Neural progenitor cell (in vitro differentiated cells): ENCODE measurements around the gene SNAP29. TPM values are rescaled to one million over a fixed set of nuclear protein-coding genes. Genes with fewer than 3 reads are reported as not detected.

ENCODE experiments used
- DNase-seq: peaks from one replicate; pipeline ENCODE4 v3.0.0-alpha.2; 2016; ENCODE audit warnings: low spot score
- H2AFZ ChIP-seq: fragments of 200-600 bp; sonication (generic); replicated peaks from 2 replicates; pipeline ENCODE4 v1.6.1; 2016; ENCODE audit warnings: antibody characterized with exemption
- H3F3A ChIP-seq: fragments of 200-600 bp; sonication (generic); 2 replicates; pipeline ENCODE4 v1.6.1; 2016; ENCODE audit warnings: antibody characterized with exemption, low read depth
- H3K27ac ChIP-seq: fragments of 200-600 bp; sonication (generic); 2 replicates; pipeline ENCODE4 v1.5.1; 2016; ENCODE audit warnings: mild to moderate bottlenecking
- H3K27me3 ChIP-seq: fragments of 200-600 bp; sonication (generic); 2 replicates; pipeline ENCODE4 v1.6.1; 2016; ENCODE audit warnings: mild to moderate bottlenecking, moderate library complexity
- H3K36me3 ChIP-seq: fragments of 200-600 bp; sonication (generic); 2 replicates; pipeline ENCODE4 v1.5.1; 2016
- H3K4me1 ChIP-seq: fragments of 200-600 bp; sonication (generic); 2 replicates; pipeline ENCODE4 v1.6.1; 2016; ENCODE audit warnings: mixed run types
- H3K4me2 ChIP-seq: fragments of 200-600 bp; sonication (generic); 2 replicates; pipeline ENCODE4 v1.6.1; 2016
- H3K4me3 ChIP-seq: fragments of 200-600 bp; sonication (generic); 2 replicates; pipeline ENCODE4 v1.5.1; 2016
- H3K79me2 ChIP-seq: fragments of 200-600 bp; sonication (generic); 2 replicates; pipeline ENCODE4 v1.6.1; 2016; ENCODE audit warnings: low read depth
- H3K9ac ChIP-seq: fragments of 200-600 bp; sonication (generic); 2 replicates; pipeline ENCODE4 v1.6.1; 2016
- H3K9me3 ChIP-seq: fragments of 200-600 bp; sonication (generic); 2 replicates; pipeline ENCODE4 v1.5.1; 2016; ENCODE audit warnings: low read depth
- H4K20me1 ChIP-seq: fragments of 200-600 bp; sonication (generic); 2 replicates; pipeline ENCODE4 v1.6.1; 2016; ENCODE audit warnings: low read depth
- H3K27ac Mint-ChIP-seq: 3 replicates; pipeline ENCODE4 v1.8.0; 2021; ENCODE audit warnings: mixed read lengths
- H3K27me3 Mint-ChIP-seq: 2 replicates; pipeline ENCODE4 v1.8.0; 2022; ENCODE audit warnings: low read depth, mild to moderate bottlenecking, inconsistent platforms, moderate library complexity, mixed read lengths; ENCODE audit not compliant: insufficient read depth
- H3K36me3 Mint-ChIP-seq: 3 replicates; pipeline ENCODE4 v1.8.0; 2021; ENCODE audit warnings: mixed read lengths
- H3K4me1 Mint-ChIP-seq: 3 replicates; pipeline ENCODE4 v1.8.0; 2021; ENCODE audit warnings: mixed read lengths
- H3K4me3 Mint-ChIP-seq: 3 replicates; pipeline ENCODE4 v1.8.0; 2021; ENCODE audit warnings: mild to moderate bottlenecking, moderate library complexity, mixed read lengths
- H3K9me3 Mint-ChIP-seq: 3 replicates; pipeline ENCODE4 v1.8.0; 2020; ENCODE audit warnings: mixed read lengths
- EZH2 ChIP-seq: fragments of 200-600 bp; sonication (generic); IDR thresholded peaks from 2 replicates; pipeline ENCODE4 v1.6.1; 2017; ENCODE audit warnings: antibody characterized with exemption, mild to moderate bottlenecking, moderate library complexity
- EZH2phosphoT487 ChIP-seq: fragments of 200-600 bp; sonication (generic); IDR thresholded peaks from 2 replicates; pipeline ENCODE4 v1.6.1; 2017; ENCODE audit warnings: antibody characterized with exemption
- total RNA-seq: library from RNA; depleted of rRNA; stranded (reverse); fragments of >200 nt; gene quantifications from 2 replicates; pipeline ENCODE4 v1.2.3, GENCODE V29; 2015; ENCODE audit warnings: low replicate concordance
- TF ChIP-seq, protein P1 (sequence below): fragments of 200-600 bp; sonication (generic); IDR thresholded peaks from 2 replicates; pipeline ENCODE4 v1.5.1; 2017; ENCODE audit warnings: antibody characterized with exemption, mild to moderate bottlenecking

Gene SNAP29
- total RNA-seq, 1 donor from 2014 or later, result 5.6 TPM

DNA sequence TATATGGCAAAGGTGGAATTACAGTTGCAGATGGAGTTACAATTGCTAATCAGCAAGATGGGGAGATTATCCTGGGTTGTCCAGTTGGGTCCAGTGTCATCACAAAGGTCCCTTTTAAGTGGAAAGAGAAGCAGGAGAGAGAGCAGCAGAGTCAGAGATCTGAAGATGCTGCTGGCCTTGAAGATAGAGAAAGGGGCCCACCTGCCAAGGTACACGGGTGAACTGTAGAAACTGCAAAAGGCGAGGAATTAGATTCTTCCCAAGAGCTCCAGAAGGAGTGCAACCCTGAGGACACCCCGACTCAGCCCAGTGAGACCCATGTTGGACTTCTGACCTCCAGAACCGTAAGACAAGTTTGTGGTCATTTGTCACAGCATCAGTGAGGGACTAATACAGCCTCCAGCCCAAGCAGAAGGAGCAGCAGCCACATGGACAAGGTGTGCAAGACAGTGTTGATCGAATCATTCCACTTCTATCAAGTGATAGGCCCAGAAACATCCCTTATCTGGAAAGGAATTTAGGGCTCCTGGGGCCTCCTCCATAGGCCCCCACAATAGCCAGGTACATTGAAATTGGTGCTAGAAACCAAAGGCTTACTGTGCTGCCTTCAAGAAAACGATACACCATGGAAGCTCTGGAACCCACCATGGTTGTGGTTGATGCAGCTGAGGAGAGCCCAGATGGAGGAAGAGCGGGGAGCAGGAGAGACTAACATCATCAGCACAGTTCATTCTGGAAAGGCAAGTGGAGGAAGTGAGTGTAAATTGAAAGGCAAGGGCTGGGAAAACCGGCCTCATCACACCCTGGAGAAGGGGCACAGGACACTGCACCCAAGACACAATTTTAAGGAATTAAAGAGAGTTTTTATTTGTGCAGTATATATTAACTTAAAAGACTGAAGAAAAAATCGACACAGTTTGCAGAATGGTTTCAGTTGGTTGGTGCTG, 23.3 kb downstream of the SNAP29 start:
- H3K4me2 ChIP-seq, result no peak overlapping the region
- Mint-ChIP-seq H3K4me1 (peaks cover 6% of the 10 kb centered on the region), H3K36me3 (peaks cover 11% of the 10 kb centered on the region), H3K27ac (no peak overlapping the region), H3K27me3 (peaks cover 4% of the 10 kb centered on the region), H3K4me3 (no peak overlapping the region), H3K9me3 (no peaks in the 10 kb centered on the region)
- H3K27ac ChIP-seq, result no peak overlapping the region
- no peaks in the 10 kb centered on the region for H3K36me3 ChIP-seq
- H4K20me1 ChIP-seq, result no peaks in the 10 kb centered on the region
- no peaks in the 10 kb centered on the region for H3K27me3 ChIP-seq
- no peaks in the 10 kb centered on the region for H3K4me1 ChIP-seq
- DNase-seq, result no peak
- no peak overlapping the region for H2AFZ ChIP-seq
- H3F3A ChIP-seq, result no peaks in the 10 kb centered on the region
- no peak for TF ChIP-seq EZH2phosphoT487
- TF ChIP-seq, protein P1, sequence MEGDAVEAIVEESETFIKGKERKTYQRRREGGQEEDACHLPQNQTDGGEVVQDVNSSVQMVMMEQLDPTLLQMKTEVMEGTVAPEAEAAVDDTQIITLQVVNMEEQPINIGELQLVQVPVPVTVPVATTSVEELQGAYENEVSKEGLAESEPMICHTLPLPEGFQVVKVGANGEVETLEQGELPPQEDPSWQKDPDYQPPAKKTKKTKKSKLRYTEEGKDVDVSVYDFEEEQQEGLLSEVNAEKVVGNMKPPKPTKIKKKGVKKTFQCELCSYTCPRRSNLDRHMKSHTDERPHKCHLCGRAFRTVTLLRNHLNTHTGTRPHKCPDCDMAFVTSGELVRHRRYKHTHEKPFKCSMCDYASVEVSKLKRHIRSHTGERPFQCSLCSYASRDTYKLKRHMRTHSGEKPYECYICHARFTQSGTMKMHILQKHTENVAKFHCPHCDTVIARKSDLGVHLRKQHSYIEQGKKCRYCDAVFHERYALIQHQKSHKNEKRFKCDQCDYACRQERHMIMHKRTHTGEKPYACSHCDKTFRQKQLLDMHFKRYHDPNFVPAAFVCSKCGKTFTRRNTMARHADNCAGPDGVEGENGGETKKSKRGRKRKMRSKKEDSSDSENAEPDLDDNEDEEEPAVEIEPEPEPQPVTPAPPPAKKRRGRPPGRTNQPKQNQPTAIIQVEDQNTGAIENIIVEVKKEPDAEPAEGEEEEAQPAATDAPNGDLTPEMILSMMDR, result no peak
- no peak for TF ChIP-seq EZH2
- no peak overlapping the region for H3K4me3 ChIP-seq
- H3K9ac ChIP-seq, result no peak overlapping the region
- H3K79me2 ChIP-seq, result no peaks in the 10 kb centered on the region
- no peaks in the 10 kb centered on the region for H3K9me3 ChIP-seq

DNA sequence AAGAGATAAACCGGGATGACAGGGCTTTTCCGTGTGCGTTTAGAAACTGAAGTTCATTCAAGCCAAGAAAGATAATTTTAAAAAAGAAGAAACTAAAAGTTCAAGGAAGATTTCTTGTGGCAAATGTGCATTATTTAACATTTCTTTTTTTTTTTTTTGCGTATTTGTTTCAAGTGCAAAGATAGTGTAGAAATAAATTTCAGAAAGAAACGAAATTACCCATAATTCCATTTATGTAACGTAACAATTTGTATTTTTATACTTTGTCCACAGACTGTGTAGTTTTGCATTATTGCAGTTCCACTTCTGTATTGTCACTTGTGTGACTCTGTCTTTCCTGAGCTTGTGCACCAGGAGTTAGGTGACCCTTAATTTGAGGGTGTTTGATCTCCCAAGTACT, 24.0 kb downstream of the SNAP29 start:
- H3K27ac Mint-ChIP-seq, result no peak overlapping the region
- no peak overlapping the region for H2AFZ ChIP-seq
- no peak for DNase-seq
- H3K4me2 ChIP-seq, result no peak overlapping the region
- H3K4me1 Mint-ChIP-seq, result peaks cover 6% of the 10 kb centered on the region
- H3K27me3 Mint-ChIP-seq, result peaks cover 4% of the 10 kb centered on the region
- no peaks in the 10 kb centered on the region for H4K20me1 ChIP-seq
- peaks cover 13% of the 10 kb centered on the region for H3K36me3 Mint-ChIP-seq
- no peaks in the 10 kb centered on the region for H3K79me2 ChIP-seq
- no peak overlapping the region for H3K27ac ChIP-seq
- H3K4me3 Mint-ChIP-seq, result no peak overlapping the region
- H3K4me1 ChIP-seq, result no peaks in the 10 kb centered on the region
- no peak overlapping the region for H3K9ac ChIP-seq
- H3K4me3 ChIP-seq, result no peak overlapping the region
- H3F3A ChIP-seq, result no peaks in the 10 kb centered on the region
- no peaks in the 10 kb centered on the region for H3K27me3 ChIP-seq
- H3K36me3 ChIP-seq, result no peaks in the 10 kb centered on the region
- TF ChIP-seq, protein P1, result no peak
- no peak for TF ChIP-seq EZH2
- TF ChIP-seq EZH2phosphoT487, result no peak
- no peaks in the 10 kb centered on the region for H3K9me3 Mint-ChIP-seq
- no peaks in the 10 kb centered on the region for H3K9me3 ChIP-seq

DNA sequence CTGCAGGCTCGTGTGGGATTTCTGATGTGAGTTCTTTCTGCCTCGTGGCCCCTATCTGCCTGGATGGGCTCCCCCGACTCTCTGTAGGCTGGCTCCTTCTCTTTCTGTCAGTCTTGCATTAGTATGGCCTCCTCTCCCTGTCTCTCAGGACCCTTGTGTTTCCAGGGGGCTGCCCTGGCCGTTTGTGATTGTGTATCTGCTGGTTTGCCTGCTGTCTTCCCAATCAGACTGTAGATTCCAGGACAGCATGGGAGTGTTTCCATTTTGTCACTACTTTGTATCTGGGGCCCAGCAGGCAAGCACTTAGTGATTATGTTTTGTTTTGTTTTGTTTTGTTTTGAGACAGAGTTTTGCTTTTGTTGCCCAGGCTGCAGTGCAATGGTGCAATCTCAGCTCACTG, 25.6 kb downstream of the SNAP29 start:
- H3K27me3 ChIP-seq, result no peaks in the 10 kb centered on the region
- H3K4me3 Mint-ChIP-seq, result no peak overlapping the region
- peaks cover 16% of the 10 kb centered on the region for H3K36me3 Mint-ChIP-seq
- H3K27me3 Mint-ChIP-seq, result peaks cover 3% of the 10 kb centered on the region
- H3K4me1 ChIP-seq, result no peaks in the 10 kb centered on the region
- DNase-seq, result no peak
- no peaks in the 10 kb centered on the region for H3K9me3 ChIP-seq
- H3K27ac Mint-ChIP-seq, result no peak overlapping the region
- no peaks in the 10 kb centered on the region for H3K36me3 ChIP-seq
- H3K4me2 ChIP-seq, result no peak overlapping the region
- no peak overlapping the region for H3K9ac ChIP-seq
- H2AFZ ChIP-seq, result no peak overlapping the region
- no peak overlapping the region for H3K27ac ChIP-seq
- H3K4me1 Mint-ChIP-seq, result peaks cover 4% of the 10 kb centered on the region
- TF ChIP-seq, protein P1, result no peak
- TF ChIP-seq EZH2phosphoT487 (no peak), EZH2 (no peak)
- no peak overlapping the region for H3K4me3 ChIP-seq
- no peaks in the 10 kb centered on the region for H3K9me3 Mint-ChIP-seq
- H4K20me1 ChIP-seq, result no peaks in the 10 kb centered on the region
- no peaks in the 10 kb centered on the region for H3F3A ChIP-seq
- no peaks in the 10 kb centered on the region for H3K79me2 ChIP-seq
